Caco-2 (cell line): Measurements from ENCODE around the gene SLC12A8. TPM values are rescaled to one million over a fixed set of nuclear protein-coding genes. Genes with fewer than 3 reads are reported as not detected.
A peak's percentile ranks its signal among the peaks of the same experiment; 100 is the strongest.

Experiments used
- BruUV-seq: library from RNA; stranded (reverse); fragments of 400-500 nt; replicated peaks from 2 replicates; lab custom pipeline; 2021; lab: Mats Ljungman, UMichigan
- CTCF ChIA-PET: fragments of 300-600 bp; sonication (Branson Sonifier 250); formaldehyde crosslinking; loops from one replicate; lab custom pipeline; 2022; ENCODE audit warnings: antibody characterized with exemption; lab: Charles Lee
- POLR2A ChIA-PET: fragments of 300-600 bp; sonication (Branson Sonifier 250); formaldehyde crosslinking; loops from one replicate; lab custom pipeline; 2022; ENCODE audit warnings: antibody characterized with exemption; lab: Charles Lee
- DNase-seq, 2 experiments: peaks; one replicate each; pipeline versions ENCODE4 v3.0.0 to v3.0.0-alpha.2; 2020 to 2022
- H3K27me3 ChIP-seq: replicated peaks from 2 replicates; pipeline ENCODE4 v1.6.0; 2011; ENCODE audit warnings: low read length; ENCODE audit not compliant: control insufficient read depth, insufficient read depth
- H3K36me3 ChIP-seq: 2 replicates; pipeline ENCODE4 v1.5.1; 2011; ENCODE audit warnings: low read length; ENCODE audit not compliant: control insufficient read depth, insufficient read depth
- H3K4me1 ChIP-seq: fragments of 250-450 bp; sonication (Bioruptor Pico); 2 replicates; pipeline ENCODE4 v1.5.1; 2020; ENCODE audit warnings: mild to moderate bottlenecking
- H3K4me3 ChIP-seq: 2 replicates; pipeline ENCODE4 v1.5.1; 2011; ENCODE audit warnings: low read depth, mild to moderate bottlenecking, control low read depth, low read length
- H3K9me3 ChIP-seq: fragments of 250-450 bp; sonication (Bioruptor Pico); 2 replicates; pipeline ENCODE4 v1.5.1; 2020; ENCODE audit warnings: mild to moderate bottlenecking, moderate library complexity
- H3K27ac Mint-ChIP-seq: one replicate; pipeline ENCODE4 v1.8.0; 2022; ENCODE audit warnings: mixed read lengths; ENCODE audit not compliant: unreplicated experiment
- H3K27me3 Mint-ChIP-seq: one replicate; pipeline ENCODE4 v1.8.0; 2022; ENCODE audit warnings: mixed read lengths; ENCODE audit not compliant: insufficient read depth, unreplicated experiment
- H3K36me3 Mint-ChIP-seq: one replicate; pipeline ENCODE4 v1.8.0; 2022; ENCODE audit warnings: mild to moderate bottlenecking, mixed read lengths; ENCODE audit not compliant: insufficient read depth, unreplicated experiment
- H3K4me1 Mint-ChIP-seq: one replicate; pipeline ENCODE4 v1.8.0; 2022; ENCODE audit warnings: low read depth, mixed read lengths; ENCODE audit not compliant: unreplicated experiment
- H3K4me3 Mint-ChIP-seq: one replicate; pipeline ENCODE4 v1.8.0; 2022; ENCODE audit warnings: mild to moderate bottlenecking, moderate library complexity, mixed read lengths; ENCODE audit not compliant: unreplicated experiment
- H3K9me3 Mint-ChIP-seq: one replicate; pipeline ENCODE4 v1.8.0; 2022; ENCODE audit warnings: mixed read lengths; ENCODE audit not compliant: unreplicated experiment
- CTCF ChIP-seq, 2 experiments: fragments of 200-600 bp in 1 of 2; IDR thresholded peaks; 1 replicate in 1 of 2; 2 replicates in 1 of 2; pipeline versions ENCODE4 v1.5.1 to v1.8.0; 2011 to 2022; ENCODE audit warnings: antibody characterized with exemption in 1 of 2, control low read depth in 1 of 2, inconsistent platforms in 1 of 2, low read depth in 1 of 2, low read length in 1 of 2, mild to moderate bottlenecking in 1 of 2, moderate library complexity in 1 of 2; ENCODE audit not compliant: insufficient read depth in 1 of 2, severe bottlenecking in 1 of 2, unreplicated experiment in 1 of 2
- intact Hi-C: fragments of 100-400 bp; cut with micrococcal nuclease; formaldehyde crosslinking; loops from one replicate; pipeline ENCODE4 v1.10.0; 2022; ENCODE audit not compliant: unreplicated experiment
- total RNA-seq: library from RNA; stranded (reverse); gene quantifications from 2 replicates; pipeline ENCODE4 v1.2.3, GENCODE V29; 2022

SLC12A8 gene
- total RNA-seq, 1 experiment from 2014 or later: 23.3 TPM

- no TSS peak for BruUV-seq
- TF ChIP-seq CTCF (IDR thresholded peaks at IDR 0.05; ENCODE audit: insufficient read depth in 1 of 2, low read depth in 1 of 2, low read length in 1 of 2, severe bottlenecking in 1 of 2, unreplicated experiment in 1 of 2): no peak
- DNase-seq: no peak
- Mint-ChIP-seq H3K36me3 (peaks cover 57% of the 10 kb centered on the region), H3K27ac (peak overlapping the region; percentile 15), H3K27me3 (no peaks in the 10 kb centered on the region), H3K9me3 (no peaks in the 10 kb centered on the region), H3K4me3 (no peak overlapping the region), H3K4me1 (peaks cover 23% of the 10 kb centered on the region)
- POLR2A ChIA-PET: interaction anchor here (0.9 kb wide), 1 partner anchor 17 kb away, joined by 7 read pairs; no protein-coding TSS in a partner anchor
- intact Hi-C loops: no loop called here
- H3K36me3 ChIP-seq: no peaks in the 10 kb centered on the region; the same call in 1 of the 2 replicates
- H3K9me3 ChIP-seq: no peaks in the 10 kb centered on the region
- H3K27me3 ChIP-seq: no peaks in the 10 kb centered on the region
- H3K4me1 ChIP-seq: peaks cover 27% of the 10 kb centered on the region
- CTCF ChIA-PET: interaction anchor here (1.5 kb wide), 1 partner anchor 17 kb away, joined by 9 read pairs; no protein-coding TSS in a partner anchor
- H3K4me3 ChIP-seq: no peak overlapping the region
Measured at GRCh38 chr3:125080077-125080476, 132.5 kb downstream of the SLC12A8 start.

DNA sequence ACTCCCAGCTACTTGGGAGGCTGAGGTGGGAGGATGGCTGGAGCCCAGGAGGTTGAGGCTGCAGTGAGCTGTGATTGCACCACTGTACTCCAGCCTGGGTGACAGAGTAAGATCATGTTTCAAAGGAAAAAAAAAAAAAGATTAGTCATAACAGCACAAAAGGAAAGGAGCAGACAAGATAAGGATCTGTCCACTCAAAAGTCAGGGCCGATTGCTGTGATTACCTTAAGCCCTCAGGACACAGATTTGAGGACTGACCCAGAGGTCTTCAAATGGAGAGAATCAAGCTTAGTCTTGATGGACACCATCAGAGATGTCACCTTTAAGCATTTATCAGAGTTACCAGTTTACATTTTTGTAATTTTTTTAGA is 132.9 kb downstream of the SLC12A8 start:
- H3K4me3 ChIP-seq: no peak overlapping the region
- POLR2A ChIA-PET: interaction anchor here (0.9 to 1.1 kb wide), 2 partner anchors 17 kb away, joined by 3 to 7 read pairs; no protein-coding TSS in a partner anchor

More for the DNA sequence above, 132.9 kb downstream of the SLC12A8 start:
- H3K9me3 Mint-ChIP-seq: no peaks in the 10 kb centered on the region
- no TSS peak for BruUV-seq
- CTCF ChIA-PET: interaction anchor here (0.7 to 1.5 kb wide), 2 partner anchors 17 to 53 kb away, joined by 3 to 9 read pairs; no protein-coding TSS in a partner anchor
- H3K36me3 ChIP-seq: peaks cover 2% of the 10 kb centered on the region; the same call in 1 of the 2 replicates
- H3K4me1 Mint-ChIP-seq: peaks cover 27% of the 10 kb centered on the region
- intact Hi-C loops: loop anchor here (2.0 kb wide), 1 partner anchor 17 kb away; no protein-coding TSS in a partner anchor
- no peak overlapping the region for H3K4me3 Mint-ChIP-seq
- H3K4me1 ChIP-seq: peaks cover 27% of the 10 kb centered on the region
- H3K27me3 Mint-ChIP-seq: no peaks in the 10 kb centered on the region
- H3K27ac Mint-ChIP-seq: peak overlapping the region; percentile 15
- no peak for TF ChIP-seq CTCF (IDR thresholded peaks at IDR 0.05; ENCODE audit: insufficient read depth in 1 of 2, low read depth in 1 of 2, low read length in 1 of 2, severe bottlenecking in 1 of 2, unreplicated experiment in 1 of 2)
- DNase-seq: peak; percentile 60 to 76
- H3K36me3 Mint-ChIP-seq: peaks cover 57% of the 10 kb centered on the region
- no peaks in the 10 kb centered on the region for H3K9me3 ChIP-seq
- H3K27me3 ChIP-seq: no peaks in the 10 kb centered on the region
